ENCODE measurements around the gene BTN1A1.
"Not testable (repeated sequence)": the region's sequence is repeated elsewhere in the genome, so short reads cannot be mapped to it uniquely, and the experiment has no call there.

The BTN1A1 gene

DNA sequence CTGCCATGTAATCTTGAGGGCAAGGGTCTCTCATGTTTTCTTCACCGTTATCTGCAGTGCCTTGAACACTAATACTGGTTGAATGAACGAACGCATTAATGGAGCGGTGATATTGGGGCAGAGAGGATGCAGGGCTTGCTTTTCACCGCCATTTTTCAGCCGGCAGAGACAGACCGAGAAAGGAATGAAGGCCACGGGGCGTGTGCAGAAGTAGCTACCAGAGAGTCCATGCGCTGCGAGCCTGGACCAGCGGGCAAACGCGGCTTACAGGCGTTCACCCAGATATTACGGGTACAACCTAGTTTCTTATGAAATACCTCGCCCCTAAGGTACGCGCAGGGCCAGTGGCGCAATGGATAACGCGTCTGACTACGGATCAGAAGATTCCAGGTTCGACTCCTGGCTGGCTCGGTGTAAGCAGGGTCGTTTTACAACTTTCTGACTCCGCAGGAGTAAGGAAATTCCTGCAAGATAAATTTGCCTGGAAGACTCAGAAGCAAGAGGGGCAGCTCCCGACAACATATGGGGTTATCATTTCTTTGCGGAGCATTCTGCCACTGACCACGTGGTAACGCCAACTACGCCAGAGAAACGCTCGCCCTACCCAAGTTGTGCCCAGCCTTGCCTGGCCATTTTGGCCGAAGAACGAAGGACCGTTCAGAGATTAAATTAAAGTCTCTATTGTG lies 37.2 kb downstream of the BTN1A1 start:
- DNase-seq (ENCODE audit: low read depth in 1 of 2, low spot score in 1 of 2) = peak; percentile 72 to 80

DNA sequence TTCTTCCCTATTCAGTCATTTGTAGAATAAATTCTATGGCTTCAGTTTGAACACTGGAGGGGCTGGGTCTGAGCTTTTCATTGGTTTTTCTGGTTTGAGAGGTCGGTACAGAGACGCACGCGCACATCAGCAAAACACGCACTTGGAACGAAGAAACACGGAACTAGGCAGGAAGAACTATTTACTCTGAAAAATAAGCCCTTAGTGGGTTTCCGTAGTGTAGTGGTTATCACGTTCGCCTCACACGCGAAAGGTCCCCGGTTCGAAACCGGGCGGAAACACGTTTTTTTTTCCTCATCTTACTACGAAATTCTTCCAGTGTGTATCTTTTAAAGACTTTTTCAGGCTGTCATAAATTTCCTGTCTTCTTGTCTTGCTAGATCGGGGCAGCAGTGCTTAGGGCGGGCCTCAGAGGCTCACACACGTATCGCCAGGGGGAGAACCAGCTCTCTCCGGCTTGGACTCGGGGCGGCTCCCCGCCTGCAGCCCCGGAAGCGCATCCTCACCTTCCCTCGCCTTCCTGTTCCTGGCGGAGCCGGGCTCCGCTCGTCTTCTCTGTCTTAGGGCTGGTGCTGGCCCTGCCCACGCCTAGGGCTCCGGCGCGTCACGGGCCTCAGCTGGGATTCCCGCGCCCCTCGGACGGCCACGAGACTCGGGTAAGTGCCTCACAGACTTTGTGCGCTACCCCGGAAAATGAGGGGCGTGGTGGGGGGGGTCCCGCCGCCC lies 37.9 kb downstream of the BTN1A1 start, which contains the start of gene HMGN4:
TSS of gene HMGN4 (plus strand) at position 521 of the 726 bp plus-strand sequence. CDS start 6,841 bp downstream, outside the sequence.
- DNase-seq (ENCODE audit: low read depth in 1 of 2, low spot score in 1 of 2) = peak; percentile 62

DNA sequence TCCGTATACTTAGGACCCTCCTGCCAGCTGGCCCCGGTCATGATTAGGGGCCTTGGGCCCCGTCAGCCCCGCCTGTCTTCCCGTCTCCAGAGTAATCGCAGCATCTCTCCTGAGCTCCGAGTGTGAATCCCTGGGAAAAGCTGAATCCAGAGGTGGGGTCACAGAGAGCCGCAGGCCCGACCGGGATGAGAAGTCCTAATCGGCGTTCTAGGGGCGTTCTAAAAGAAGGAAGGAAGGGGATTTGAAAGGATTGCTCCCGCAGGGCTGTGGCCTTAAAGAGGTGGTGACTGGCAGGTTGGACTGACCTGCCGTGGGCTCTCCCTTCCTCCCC lies 38.4 kb downstream of the BTN1A1 start:
- DNase-seq (ENCODE audit: low read depth in 1 of 2, low spot score in 1 of 2) = no peak

DNA sequence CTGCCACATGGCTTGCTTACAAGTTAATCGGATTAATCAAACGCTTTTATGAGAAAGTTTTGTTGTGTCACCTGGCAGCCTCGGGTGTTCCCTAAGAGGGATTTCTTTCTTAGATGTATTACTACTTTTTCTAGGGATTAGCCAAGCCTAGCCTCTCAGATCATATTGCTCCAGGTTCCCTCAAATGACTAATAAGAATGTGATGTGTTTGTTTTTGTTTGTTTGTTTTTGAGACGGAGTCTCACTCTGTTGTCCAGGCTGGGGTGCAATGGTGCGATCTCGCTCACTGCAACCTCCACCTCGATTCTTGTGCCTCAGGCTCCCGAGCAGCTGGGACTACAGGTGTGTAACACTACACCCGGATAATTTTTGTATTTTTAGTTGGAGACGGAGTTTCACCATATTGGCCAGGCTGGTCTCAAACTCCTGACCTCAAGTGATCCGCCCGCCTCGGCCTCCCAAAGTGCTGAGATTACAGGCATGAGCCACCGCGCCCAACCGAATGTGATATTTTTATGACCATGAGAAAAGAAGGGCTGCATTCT lies 39.0 kb downstream of the BTN1A1 start:
- DNase-seq (ENCODE audit: low read depth in 1 of 2, low spot score in 1 of 2) = no peak

DNA sequence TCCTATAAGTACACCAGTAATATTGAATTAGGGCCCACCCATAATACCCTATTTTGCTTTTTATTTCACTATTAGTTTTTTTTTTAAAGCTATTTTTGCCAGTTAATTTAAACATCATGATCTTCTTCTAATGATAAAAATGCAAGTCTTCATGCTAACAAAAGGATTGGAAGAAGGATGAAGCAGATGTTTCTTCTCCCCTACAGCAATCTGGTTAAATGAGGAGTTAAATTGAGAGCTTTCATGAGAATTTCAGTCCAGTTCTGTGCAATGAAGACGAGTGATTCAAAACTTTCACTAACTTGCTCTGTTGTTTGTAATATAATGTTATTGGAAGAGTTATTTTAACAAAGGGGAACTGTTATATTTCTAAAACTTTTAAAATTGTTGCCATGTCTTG lies 41.5 kb downstream of the BTN1A1 start:
- DNase-seq (ENCODE audit: low read depth in 1 of 2, low spot score in 1 of 2) = no peak

DNA sequence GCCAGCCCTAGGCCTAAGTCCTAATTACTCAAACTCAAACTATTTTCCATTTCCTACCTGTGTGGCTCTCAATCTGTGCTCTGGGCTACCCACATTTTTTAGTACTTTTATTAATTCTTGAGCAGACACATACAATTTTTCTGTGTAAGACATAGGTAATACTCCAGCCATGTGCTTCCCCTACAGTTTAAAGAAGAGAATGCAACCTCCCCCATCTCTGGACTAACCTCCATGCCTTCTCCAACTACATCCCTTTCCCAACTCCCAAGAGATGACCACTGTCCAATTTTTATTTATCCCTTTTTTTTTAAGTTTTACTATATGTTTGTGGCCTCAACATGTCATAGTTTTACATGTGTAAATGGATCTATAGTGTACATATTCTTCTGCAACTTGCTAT lies 43.9 kb downstream of the BTN1A1 start:
- no peak for DNase-seq (ENCODE audit: low read depth in 1 of 2, low spot score in 1 of 2)

DNA sequence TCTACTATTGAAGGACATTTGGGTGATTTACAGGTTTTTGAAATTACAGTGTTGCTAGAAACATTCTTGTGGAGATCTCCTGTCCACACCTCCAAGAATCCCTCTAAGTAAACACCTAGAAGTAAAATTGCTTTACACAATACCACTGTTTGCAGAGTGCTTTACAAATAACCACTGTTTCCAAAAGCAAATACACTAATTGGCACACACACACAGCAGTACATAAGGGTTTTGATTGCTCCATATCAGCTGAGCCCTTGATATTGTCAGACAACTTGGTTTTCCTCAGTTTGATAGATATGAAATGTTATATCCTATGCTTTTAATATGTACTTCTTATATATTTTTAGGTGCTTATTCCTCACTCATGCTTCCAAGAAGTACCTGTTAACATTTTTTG lies 44.4 kb downstream of the BTN1A1 start:
- no peak for DNase-seq (ENCODE audit: low read depth in 1 of 2, low spot score in 1 of 2)

DNA sequence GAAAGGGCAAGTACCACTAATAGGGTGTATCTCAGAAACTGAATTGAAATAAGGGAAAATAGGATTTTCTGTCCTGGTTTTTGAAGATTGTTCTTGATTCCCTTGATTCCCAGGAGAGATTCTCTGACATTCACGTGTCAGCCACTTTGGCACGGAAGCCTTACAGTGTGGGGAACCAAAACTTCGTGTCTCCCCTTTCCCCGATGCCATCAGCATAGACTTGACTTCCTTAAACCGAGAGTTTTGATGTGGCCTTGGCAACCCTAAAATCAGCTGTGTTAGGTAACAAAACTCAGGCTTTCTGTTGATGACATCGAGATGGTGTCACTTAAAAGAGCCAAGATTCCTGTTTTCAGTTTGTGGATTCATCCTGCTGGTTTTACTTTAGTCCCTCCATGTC lies 45.5 kb downstream of the BTN1A1 start:
- no peak for DNase-seq (ENCODE audit: low read depth in 1 of 2, low spot score in 1 of 2)

DNA sequence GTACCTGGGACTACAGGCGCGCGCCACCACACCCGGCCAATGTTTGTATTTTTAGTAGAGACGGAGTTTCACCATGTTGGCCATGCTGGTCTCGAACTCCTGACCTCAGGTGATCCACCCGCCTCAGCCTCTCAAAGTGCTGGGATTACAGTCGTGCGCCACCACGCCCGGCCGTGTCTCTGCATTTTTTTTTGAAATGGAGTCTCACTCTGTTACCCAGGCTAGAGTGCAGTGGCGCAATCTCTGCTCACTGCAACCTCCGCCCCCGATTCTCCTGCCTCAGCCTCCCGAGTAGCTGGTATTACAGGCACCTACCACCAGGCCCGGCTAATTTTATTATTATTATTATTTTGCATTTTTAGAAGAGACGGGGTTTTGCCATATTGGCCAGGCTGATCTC lies 47.3 kb downstream of the BTN1A1 start:
- DNase-seq (ENCODE audit: low read depth in 1 of 2, low spot score in 1 of 2) = not testable (repeated sequence)

DNA sequence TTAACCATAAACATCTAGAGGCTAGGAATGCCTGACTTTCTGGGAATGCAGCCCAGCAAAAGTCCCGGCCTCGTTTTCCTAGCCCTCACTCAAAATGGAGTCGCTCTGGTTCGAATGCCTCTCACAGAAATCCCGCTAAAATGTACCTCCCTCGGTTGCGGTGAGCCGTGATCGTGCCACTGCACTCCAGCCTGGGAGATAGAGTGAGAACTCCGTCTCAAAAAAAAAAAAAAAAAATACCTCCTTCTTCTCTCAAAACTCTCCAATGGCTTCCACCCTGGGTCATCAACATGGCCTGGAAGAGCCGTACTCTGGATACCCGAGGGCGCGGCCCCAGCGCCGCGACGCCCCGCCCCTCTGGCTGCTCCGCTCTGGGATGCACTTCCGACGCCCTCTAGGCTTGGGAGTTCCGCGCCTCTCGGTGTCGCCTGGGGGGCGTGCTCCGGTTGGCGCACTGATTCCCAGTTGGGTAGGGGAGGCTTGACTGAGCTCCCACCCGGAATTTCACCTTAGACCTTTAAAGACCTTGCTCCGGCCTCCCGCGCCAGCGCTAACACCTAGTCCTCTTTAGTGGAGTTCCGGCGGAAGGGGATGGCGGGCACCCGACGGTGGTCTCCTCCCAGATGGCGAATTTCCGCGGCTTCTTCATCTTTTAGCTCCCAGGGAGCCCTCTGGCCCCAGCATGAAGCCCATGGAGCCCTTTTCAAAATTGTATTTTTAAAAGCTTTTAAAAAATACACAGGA lies 50.3 kb downstream of the BTN1A1 start:
- peak; percentile 22 to 39 for DNase-seq (ENCODE audit: low read depth in 1 of 2, low spot score in 1 of 2)

DNA sequence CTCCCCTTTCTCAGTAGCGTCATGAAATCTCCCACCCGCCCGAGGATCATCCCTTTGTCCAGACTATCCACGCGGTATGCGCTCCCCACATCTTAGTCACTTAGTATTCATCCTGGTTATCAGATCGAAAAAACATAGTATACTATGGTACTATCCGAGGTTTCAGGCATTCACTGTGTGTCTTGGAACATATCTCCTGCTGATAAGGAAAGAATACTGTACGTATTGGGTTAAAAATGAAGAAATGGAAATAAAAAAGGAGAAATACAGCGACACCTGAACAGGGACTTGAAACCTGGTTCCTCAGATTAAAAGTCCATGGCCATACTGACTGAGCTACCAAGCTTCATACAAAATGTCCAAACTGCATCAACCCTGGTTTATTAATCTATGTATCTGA lies 52.1 kb downstream of the BTN1A1 start:
- DNase-seq (ENCODE audit: low read depth in 1 of 2, low spot score in 1 of 2) = no peak

DNA sequence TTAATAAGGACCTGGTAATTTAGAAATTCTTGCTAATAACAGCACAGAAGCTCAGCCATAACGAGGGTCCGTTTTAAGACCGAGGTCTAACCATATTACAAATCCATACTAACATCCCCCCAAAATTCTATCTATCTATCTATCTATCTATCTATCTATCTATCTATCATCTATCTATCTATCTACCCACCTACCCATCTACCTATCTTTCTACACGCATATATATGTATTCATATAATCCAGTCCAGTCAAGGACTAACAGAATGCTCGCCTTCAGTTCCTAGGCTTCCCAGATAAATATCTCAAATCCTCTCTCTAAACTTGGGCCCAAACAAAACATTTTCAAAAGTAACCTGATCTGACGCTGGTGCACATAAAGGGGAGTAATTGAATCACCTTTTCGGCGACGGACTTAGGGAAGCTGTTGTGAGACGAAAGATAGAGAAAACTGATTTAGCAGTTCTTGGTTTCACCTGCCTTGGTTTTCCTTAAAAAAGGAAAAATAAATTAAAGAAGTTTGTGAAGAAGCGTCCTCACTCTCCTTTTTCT lies 52.6 kb downstream of the BTN1A1 start:
- no peak for DNase-seq (ENCODE audit: low read depth in 1 of 2, low spot score in 1 of 2)

DNA sequence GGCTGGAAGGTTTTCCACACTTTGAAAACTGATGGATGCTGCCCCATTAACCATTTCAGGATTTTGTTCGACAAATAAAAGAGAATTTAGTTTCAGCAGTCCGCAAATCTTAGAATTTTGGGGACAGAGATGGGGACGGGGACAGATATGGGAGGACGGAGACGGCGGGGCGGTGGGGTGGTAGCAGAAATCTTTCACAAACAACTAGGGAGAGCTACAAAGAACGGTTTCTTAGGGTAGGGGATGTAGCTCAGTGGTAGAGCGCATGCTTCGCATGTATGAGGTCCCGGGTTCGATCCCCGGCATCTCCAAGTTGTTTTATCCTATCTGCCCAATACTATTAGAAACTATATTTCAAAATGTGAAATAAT lies 53.1 kb downstream of the BTN1A1 start:
- peak; percentile 53 to 70 for DNase-seq (ENCODE audit: low read depth in 1 of 2, low spot score in 1 of 2)

DNA sequence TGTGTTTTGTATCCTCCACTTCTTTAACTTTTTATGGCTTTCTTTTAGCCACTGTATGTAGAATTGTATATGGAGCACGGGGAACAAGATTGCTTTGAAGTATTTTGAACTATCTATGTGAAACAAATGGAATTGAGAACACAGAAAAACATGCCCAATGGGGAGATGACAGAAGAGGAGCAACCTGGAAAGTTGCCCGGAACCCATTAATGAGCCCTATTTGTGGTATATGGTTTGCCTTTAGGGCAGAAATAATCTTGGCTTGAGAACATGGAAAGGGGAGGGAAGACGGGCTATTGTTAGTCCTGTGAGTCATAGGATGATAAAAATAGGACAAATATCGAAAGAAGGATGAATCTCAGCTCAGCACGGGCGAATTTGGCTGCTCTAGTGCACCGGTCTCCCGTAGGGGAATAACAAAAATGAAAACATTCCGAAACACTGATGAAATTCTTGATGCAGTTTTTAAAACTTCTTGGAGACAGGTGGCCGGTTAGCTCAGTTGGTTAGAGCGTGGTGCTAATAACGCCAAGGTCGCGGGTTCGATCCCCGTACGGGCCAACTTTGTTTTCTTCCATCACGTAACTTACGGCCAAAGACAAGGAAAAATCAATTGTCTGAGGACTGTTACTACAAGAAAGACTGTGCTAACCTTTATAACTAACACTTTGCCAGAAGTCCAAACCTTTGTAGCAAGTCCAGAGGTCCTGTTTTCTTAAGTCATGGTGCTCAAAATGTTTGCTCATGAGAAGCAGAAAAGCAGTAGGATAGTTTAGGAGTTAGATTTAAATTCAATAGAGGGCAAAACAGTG lies 53.7 kb downstream of the BTN1A1 start:
- peak; percentile 57 to 74 for DNase-seq (ENCODE audit: low read depth in 1 of 2, low spot score in 1 of 2)

DNA sequence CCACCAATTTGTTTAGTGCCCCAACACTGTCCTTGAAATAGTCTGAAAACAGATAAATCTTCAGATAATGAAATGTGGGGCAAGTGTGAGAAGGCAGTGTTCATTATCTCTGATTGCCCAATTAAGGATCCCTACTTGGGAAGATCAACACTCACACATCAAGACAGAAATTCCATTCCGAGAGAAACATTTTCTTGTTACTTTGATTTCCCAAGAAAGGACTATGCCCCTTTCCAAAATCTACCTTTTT lies 54.3 kb downstream of the BTN1A1 start:
- DNase-seq (ENCODE audit: low read depth in 1 of 2, low spot score in 1 of 2) = no peak

DNA sequence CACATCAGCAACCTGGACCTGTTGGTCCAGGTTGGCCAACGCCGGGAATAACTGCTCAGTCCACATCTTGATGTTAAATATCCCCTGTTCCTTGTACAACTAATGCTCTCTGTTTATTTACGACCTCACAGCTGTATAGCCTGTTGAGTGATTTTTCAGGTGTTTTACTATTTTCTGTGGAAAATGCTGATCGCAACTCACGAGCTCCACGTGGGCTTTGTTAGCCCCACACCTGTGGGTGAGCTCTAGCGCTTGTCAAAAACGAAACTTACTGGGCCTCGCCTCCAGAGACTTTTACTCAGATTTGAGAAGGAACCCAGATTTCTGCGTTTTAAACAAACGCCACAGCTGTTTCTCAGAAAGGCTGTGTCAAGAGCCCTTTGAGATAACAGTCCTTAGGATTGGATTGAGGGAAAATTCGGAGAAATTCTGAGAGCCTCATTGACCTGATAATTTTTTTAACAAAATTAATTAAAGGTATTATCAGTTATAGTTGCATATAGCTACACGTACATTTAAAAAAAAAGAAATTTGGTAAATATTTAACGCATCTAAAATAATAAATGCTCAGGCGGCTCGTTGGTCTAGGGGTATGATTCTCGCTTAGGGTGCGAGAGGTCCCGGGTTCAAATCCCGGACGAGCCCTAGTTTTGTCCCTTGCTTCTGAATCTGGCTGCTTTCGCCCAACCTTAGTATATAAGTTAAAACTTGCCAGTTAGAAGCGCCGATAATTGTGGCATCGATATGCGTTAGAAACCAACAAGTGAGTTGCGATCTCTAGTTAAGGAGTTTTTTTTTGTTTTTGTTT lies 54.8 kb downstream of the BTN1A1 start:
- DNase-seq (ENCODE audit: low read depth in 1 of 2, low spot score in 1 of 2) = peak in 1 of 2 donors; percentile 40

DNA sequence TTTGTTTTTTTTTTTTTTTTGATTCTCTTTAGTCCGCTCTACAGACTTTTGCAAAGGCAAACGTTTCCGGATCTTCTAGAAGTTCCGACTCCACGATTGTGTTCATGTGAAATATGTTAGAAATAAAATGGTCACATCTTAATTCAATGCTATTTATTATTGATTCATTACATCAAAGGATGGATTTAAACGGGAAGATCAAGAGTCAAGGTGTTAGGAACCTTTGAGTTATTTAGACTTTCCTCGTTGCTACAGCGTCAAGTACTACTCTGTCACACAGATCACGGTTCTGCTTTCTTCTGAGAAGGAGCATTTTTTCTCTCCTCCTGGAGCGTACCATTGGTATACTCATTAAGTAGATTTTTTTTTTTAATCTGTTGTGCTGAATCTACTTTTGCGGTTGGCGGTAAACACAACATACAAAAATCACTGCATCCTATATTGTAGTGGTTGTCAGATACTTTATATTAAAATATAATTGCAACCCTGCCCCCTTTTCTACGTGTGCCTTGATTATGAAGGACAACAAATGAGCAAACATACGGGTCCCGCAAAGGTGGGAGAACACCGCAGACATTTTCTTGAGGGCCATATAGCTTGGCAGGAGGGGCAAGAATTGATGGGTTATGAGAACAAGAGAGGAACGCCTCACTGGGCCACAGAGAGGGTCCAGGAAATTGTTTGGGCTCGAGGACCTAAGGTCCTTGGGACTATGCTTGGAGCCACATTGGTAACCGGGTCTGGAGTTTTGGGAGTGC lies 55.6 kb downstream of the BTN1A1 start:
- DNase-seq (ENCODE audit: low read depth in 1 of 2, low spot score in 1 of 2) = no peak

DNA sequence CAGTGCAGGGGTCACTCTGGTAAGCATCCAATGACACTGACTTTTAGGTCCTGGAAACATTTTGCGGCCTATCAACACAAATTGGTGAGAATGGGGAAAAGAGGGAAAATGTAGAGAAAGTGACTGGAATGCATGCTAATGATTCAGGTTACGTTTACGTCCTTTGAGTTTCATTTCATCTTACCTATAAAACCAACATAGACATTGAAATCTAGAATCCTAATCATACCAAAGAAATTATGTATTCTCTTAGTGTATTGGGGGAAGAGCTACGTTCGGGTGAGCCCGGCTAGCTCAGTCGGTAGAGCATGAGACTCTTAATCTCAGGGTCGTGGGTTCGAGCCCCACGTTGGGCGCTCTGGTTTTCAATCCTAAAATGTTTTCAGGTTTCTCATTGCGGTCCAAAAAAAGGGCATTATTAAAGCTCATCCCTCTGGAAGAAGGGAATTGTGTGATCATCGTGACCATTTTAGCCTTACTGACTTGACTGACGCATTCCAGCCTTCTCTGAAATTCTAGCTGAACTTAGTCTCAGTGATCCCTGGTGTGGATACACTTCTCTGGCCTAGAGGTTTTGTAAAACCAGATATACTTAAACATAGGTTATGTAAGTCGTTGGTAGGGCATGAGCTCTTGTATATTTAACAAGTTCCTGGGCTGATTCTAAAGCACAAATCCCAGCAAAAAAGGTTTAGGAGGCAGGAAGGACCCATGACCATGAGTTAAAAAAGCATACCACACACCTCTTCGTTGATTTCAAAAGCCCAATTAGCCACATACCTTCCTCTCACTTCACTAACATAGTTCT lies 56.4 kb downstream of the BTN1A1 start:
- DNase-seq (ENCODE audit: low read depth in 1 of 2, low spot score in 1 of 2) = no peak

Data from stimulated activated CD4-positive, alpha-beta T cell treated with anti-CD3 and anti-CD28 coated beads, Interleukin-15, amount 100 ng/mL, for 1 hour (primary cell).